CD4-positive, alpha-beta T cell (primary cell): ENCODE data around the gene PACSIN1. TPM values are rescaled to one million over a fixed set of nuclear protein-coding genes. Genes with fewer than 3 reads are reported as not detected.
A peak's percentile ranks its signal among the peaks of the same experiment; 100 is the strongest.

ENCODE experiments used
- ATAC-seq: fragments of 200-7000 bp; cut with Tn5 transposase; one replicate; pipeline ENCODE4 v1.10.0; 2022; ENCODE audit warnings: mild to moderate bottlenecking; ENCODE audit not compliant: poor library complexity
- CTCF ChIA-PET: fragments of 350-600 bp; sonication (Branson Sonifier 250); formaldehyde crosslinking; loops from one replicate; lab custom pipeline; 2021; ENCODE audit warnings: antibody characterized with exemption, inconsistent platforms; lab: Charles Lee
- POLR2A ChIA-PET: fragments of 350-600 bp; sonication (Branson Sonifier 250); formaldehyde crosslinking; loops from one replicate; lab custom pipeline; 2021; ENCODE audit warnings: antibody characterized with exemption, inconsistent platforms; lab: Charles Lee
- DNase-seq, 14 experiments: peaks; one replicate each; pipeline ENCODE4 v3.0.0-alpha.2; 2013 to 2020; ENCODE audit warnings: mixed read lengths in 2 of 14
- H3K27ac ChIP-seq, 2 donors: one replicate each; pipeline versions ENCODE4 v1.5.1 to v1.7.0; 2013; ENCODE audit warnings: low read length in 2 of 2, low read depth in 1 of 2, mild to moderate bottlenecking in 1 of 2
- H3K27me3 ChIP-seq, 2 experiments: 1 replicate in 1 of 2; 2 replicates in 1 of 2; pipeline versions ENCODE4 v1.6.1 to v1.7.0; 2013; ENCODE audit warnings: low read length in 2 of 2, control low read depth in 1 of 2, mild to moderate bottlenecking in 1 of 2, moderate library complexity in 1 of 2; ENCODE audit not compliant: insufficient read depth in 2 of 2, control insufficient read depth in 1 of 2
- H3K36me3 ChIP-seq: one replicate; pipeline ENCODE4 v1.6.1; 2013; ENCODE audit warnings: low read length, control low read depth; ENCODE audit not compliant: insufficient read depth
- H3K4me1 ChIP-seq: one replicate; pipeline ENCODE4 v1.6.1; 2013; ENCODE audit warnings: low read length, control low read depth; ENCODE audit not compliant: insufficient read depth
- H3K4me3 ChIP-seq: one replicate; pipeline ENCODE4 v1.5.1; 2013; ENCODE audit warnings: mild to moderate bottlenecking, low read length, moderate library complexity
- H3K9me3 ChIP-seq, 2 experiments: 1 replicate in 1 of 2; 2 replicates in 1 of 2; pipeline versions ENCODE4 v1.6.1 to v1.7.0; 2013; ENCODE audit warnings: low read length in 2 of 2, mild to moderate bottlenecking in 2 of 2, control low read depth in 1 of 2, moderate library complexity in 1 of 2; ENCODE audit not compliant: control insufficient read depth in 1 of 2, insufficient read depth in 1 of 2
- H3K27ac Mint-ChIP-seq: one replicate; pipeline ENCODE4 v1.8.0; 2020; ENCODE audit warnings: mixed read lengths
- H3K27me3 Mint-ChIP-seq: one replicate; pipeline ENCODE4 v1.8.0; 2021; ENCODE audit warnings: mixed read lengths
- H3K36me3 Mint-ChIP-seq: one replicate; pipeline ENCODE4 v1.8.0; 2021; ENCODE audit warnings: low read depth, mixed read lengths
- H3K4me1 Mint-ChIP-seq: one replicate; pipeline ENCODE4 v1.8.0; 2021; ENCODE audit warnings: low read depth, mixed read lengths
- H3K4me3 Mint-ChIP-seq: one replicate; pipeline ENCODE4 v1.8.0; 2020; ENCODE audit warnings: mild to moderate bottlenecking, mixed read lengths
- H3K9me3 Mint-ChIP-seq: one replicate; pipeline ENCODE4 v1.8.0; 2020; ENCODE audit warnings: mixed read lengths
- CTCF ChIP-seq: fragments of 200-600 bp; IDR thresholded peaks from one replicate; pipeline ENCODE4 v1.8.0; 2022; ENCODE audit warnings: antibody characterized with exemption, mild to moderate bottlenecking
- intact Hi-C, 2 experiments: fragments of 100-400 bp; cut with DNase I in 1 of 2; cut with micrococcal nuclease in 1 of 2; formaldehyde crosslinking; loops; one replicate each; pipeline versions ENCODE4 v1.15.1 to v1.9.0; 2023 to 2025; cut with DNase I, micrococcal nuclease
- total RNA-seq, 174 experiments: library from RNA in 2 of 174; stranded (reverse) in 2 of 174; gene quantifications; one replicate each; pipeline ENCODE4 v1.2.3 and lab custom pipeline; 2021 to 2026

Gene PACSIN1
- total RNA-seq, 2 experiments from 2014 or later: 1.3 to 1.4 TPM

GRCh38 chr6:34457382-34457741, 8.5 kb upstream of the PACSIN1 start:
- H3K36me3 Mint-ChIP-seq: no peaks in the 10 kb centered on the region
- Histone ChIP-seq H3K4me1 (no peaks in the 10 kb centered on the region), H3K9me3 (no peaks in the 10 kb centered on the region), H3K27ac (no peak overlapping the region), H3K4me3 (no peak overlapping the region), H3K27me3 (no peaks in the 10 kb centered on the region), H3K36me3 (no peaks in the 10 kb centered on the region)
- ChIA-PET POLR2A (no interaction called here), CTCF (no interaction called here)
- intact Hi-C loops: no loop called here
- H3K27me3 Mint-ChIP-seq: no peaks in the 10 kb centered on the region
- no peak overlapping the region for H3K27ac Mint-ChIP-seq
- no peak overlapping the region for H3K4me3 Mint-ChIP-seq
- ATAC-seq (no peak), DNase-seq (no peak)
- H3K9me3 Mint-ChIP-seq: no peaks in the 10 kb centered on the region
- TF ChIP-seq CTCF: no peak
- H3K4me1 Mint-ChIP-seq: no peaks in the 10 kb centered on the region

- ATAC-seq: no peak
- no peak for DNase-seq
- Histone ChIP-seq H3K36me3 (no peaks in the 10 kb centered on the region), H3K4me3 (no peak overlapping the region), H3K4me1 (no peaks in the 10 kb centered on the region), H3K27me3 (no peaks in the 10 kb centered on the region), H3K9me3 (no peaks in the 10 kb centered on the region), H3K27ac (no peak overlapping the region)
- TF ChIP-seq CTCF: no peak
- Mint-ChIP-seq H3K27ac (no peak overlapping the region), H3K36me3 (no peaks in the 10 kb centered on the region), H3K9me3 (no peaks in the 10 kb centered on the region), H3K4me3 (no peak overlapping the region), H3K27me3 (peaks cover 5% of the 10 kb centered on the region), H3K4me1 (no peaks in the 10 kb centered on the region)
- CTCF ChIA-PET: no interaction called here
- POLR2A ChIA-PET: no interaction called here
- intact Hi-C loops: no loop called here
Observed at GRCh38 chr6:34457742-34458735, 7.8 kb upstream of the PACSIN1 start.

GRCh38 chr6:34459899-34460593, 5.8 kb upstream of the PACSIN1 start:
- TF ChIP-seq CTCF: peak; percentile 71
- Histone ChIP-seq H3K9me3 (no peaks in the 10 kb centered on the region), H3K36me3 (no peaks in the 10 kb centered on the region), H3K4me3 (no peak overlapping the region), H3K27ac (no peak overlapping the region), H3K27me3 (peaks cover under 1 to 3% of the 10 kb centered on the region in 2 experiments), H3K4me1 (no peaks in the 10 kb centered on the region)
- DNase-seq (peak in 13 of 14 experiments; percentile 13 to 76 (median 41)), ATAC-seq (peak; percentile 71)
- intact Hi-C loops: loop anchor here (1.0 to 10.0 kb wide), 4 partner anchors 149 to 745 kb away; partner anchors contain the start of gene TCP11 (in 1 of the 2)
- H3K4me1 Mint-ChIP-seq: peaks cover 1% of the 10 kb centered on the region
- no peak overlapping the region for H3K4me3 Mint-ChIP-seq
- ChIA-PET CTCF (interaction anchor here (0.7 to 3.1 kb wide), 8 partner anchors 16 to 680 kb away, joined by 3 to 37 read pairs (median 5); no protein-coding TSS in a partner anchor), POLR2A (interaction anchor here (0.6 to 1.5 kb wide), 5 partner anchors 147 to 429 kb away, joined by 3 to 6 read pairs (median 3); partner anchors contain the start of gene ANKS1A)
- peaks cover 22% of the 10 kb centered on the region for H3K27me3 Mint-ChIP-seq
- H3K9me3 Mint-ChIP-seq: no peaks in the 10 kb centered on the region
- no peaks in the 10 kb centered on the region for H3K36me3 Mint-ChIP-seq
- H3K27ac Mint-ChIP-seq: no peak overlapping the region
